RWPE1 (cell line): Measurements from ENCODE around the gene DSG1.
A peak's percentile ranks its signal among the peaks of the same experiment; 100 is the strongest.

ENCODE experiments used
- CTCF ChIA-PET: fragments of 350-600 bp; sonication (Branson Sonifier 250); formaldehyde crosslinking; extraction: SDS; loops from one replicate; lab custom pipeline; 2021; lab: Yijun Ruan, JAX
- POLR2A ChIA-PET: fragments of 400-600 bp; formaldehyde crosslinking; extraction: SDS; loops from one replicate; lab custom pipeline; 2020; ENCODE audit warnings: antibody characterized with exemption; ENCODE audit not compliant: low non-redundant PET; lab: Yijun Ruan, JAX
- DNase-seq: peaks from one replicate; pipeline ENCODE4 v3.0.0; 2012; ENCODE audit warnings: low spot score
- H3K27ac ChIP-seq: fragments of 450-650 bp; 2 replicates; pipeline ENCODE4 v1.5.1; 2017
- TF ChIP-seq, protein P1 (sequence below): fragments of 450-650 bp; conservative IDR thresholded peaks from 2 replicates; pipeline ENCODE4 v1.5.1; 2017; ENCODE audit warnings: low read depth, mild to moderate bottlenecking

DSG1 gene

GRCh38 chr18:31297248-31297647 is 20.7 kb upstream of the DSG1 start:
- CTCF ChIA-PET, result no interaction called here
- TF ChIP-seq, protein P1, sequence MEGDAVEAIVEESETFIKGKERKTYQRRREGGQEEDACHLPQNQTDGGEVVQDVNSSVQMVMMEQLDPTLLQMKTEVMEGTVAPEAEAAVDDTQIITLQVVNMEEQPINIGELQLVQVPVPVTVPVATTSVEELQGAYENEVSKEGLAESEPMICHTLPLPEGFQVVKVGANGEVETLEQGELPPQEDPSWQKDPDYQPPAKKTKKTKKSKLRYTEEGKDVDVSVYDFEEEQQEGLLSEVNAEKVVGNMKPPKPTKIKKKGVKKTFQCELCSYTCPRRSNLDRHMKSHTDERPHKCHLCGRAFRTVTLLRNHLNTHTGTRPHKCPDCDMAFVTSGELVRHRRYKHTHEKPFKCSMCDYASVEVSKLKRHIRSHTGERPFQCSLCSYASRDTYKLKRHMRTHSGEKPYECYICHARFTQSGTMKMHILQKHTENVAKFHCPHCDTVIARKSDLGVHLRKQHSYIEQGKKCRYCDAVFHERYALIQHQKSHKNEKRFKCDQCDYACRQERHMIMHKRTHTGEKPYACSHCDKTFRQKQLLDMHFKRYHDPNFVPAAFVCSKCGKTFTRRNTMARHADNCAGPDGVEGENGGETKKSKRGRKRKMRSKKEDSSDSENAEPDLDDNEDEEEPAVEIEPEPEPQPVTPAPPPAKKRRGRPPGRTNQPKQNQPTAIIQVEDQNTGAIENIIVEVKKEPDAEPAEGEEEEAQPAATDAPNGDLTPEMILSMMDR, result no peak

DNA sequence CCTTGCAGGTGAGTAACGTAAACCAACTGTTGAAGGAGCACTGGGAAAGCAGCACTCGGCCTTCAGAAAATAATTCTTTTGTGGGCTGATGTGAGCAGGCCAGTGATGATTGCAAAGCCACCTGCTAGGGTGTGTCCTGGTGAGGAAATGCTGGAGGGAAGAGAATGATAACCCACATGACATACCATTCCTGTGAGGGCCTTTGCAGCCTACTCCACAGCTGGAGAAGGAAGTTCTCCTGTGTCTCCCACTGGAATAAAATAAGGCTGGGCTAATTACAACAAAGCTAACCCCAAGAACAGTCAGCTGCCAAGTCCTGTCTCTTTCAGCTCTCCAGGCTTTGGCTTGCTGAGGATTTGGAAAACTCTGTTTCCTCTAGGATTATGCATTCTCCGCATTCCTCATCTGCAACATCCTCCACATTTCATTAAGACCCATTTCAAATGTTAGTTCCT is 16.7 kb upstream of the DSG1 start:
- POLR2A ChIA-PET, result interaction anchor here (0.6 kb wide), 1 partner anchor 12 kb away, joined by 3 read pairs; no protein-coding TSS in a partner anchor
- CTCF ChIA-PET, result interaction anchor here (0.6 kb wide), 1 partner anchor 76 kb away, joined by 4 read pairs; no protein-coding TSS in a partner anchor
- DNase-seq, result no peak
- TF ChIP-seq, protein P1, result no peak
- H3K27ac ChIP-seq, result no peak overlapping the region; the same call in 1 of the 2 replicates

More at GRCh38 chr18:31297248-31297647, 20.7 kb upstream of the DSG1 start:
- no peak overlapping the region for H3K27ac ChIP-seq
- no peak for DNase-seq
- POLR2A ChIA-PET, result no interaction called here

DNA sequence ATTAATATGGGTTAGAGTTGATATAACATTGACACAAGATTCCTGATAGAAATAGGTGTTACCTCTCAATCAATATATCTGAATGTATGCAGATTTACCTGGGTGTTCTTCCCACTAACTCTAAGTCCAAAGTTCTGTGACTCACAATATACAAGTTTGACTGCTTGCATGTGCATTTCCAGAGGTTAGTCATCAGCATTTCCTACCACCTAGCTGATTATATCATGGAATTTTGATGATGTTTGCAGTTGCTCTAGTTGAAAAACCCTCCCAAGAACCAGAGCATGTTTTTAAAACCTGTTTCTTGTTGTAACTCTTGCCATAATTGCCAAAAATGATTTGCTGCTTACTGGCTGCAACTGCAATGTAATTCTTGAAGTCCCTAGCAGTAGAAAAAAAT is 15.0 kb upstream of the DSG1 start:
- TF ChIP-seq, protein P1, result no peak
- no peak overlapping the region for H3K27ac ChIP-seq
- ChIA-PET POLR2A (no interaction called here), CTCF (interaction anchor here (0.7 kb wide), 1 partner anchor 769 kb away, joined by 5 read pairs; no protein-coding TSS in a partner anchor)
- peak; percentile 68 for DNase-seq

DNA sequence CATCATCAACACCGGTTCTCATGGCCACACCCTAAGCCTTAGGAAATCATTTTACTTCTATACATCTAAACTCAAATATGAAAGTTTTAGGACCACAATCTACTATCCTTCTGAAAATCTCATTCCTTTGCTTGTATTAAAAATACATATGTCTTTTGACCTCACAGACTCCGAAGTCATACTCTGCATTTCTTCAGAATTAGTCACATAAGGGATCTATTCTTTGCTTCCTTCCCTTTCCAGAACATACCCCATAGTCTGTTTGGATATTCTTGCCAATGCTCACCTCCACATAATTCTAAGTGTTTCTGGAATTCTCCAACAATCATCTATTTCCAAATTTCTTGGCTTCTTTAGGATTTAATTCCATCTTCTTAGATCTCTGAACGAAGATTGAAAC is 14.2 kb upstream of the DSG1 start:
- CTCF ChIA-PET, result no interaction called here
- no peak for DNase-seq
- POLR2A ChIA-PET, result no interaction called here
- TF ChIP-seq, protein P1, result no peak
- H3K27ac ChIP-seq, result no peak overlapping the region

- no peak for DNase-seq
- no peak overlapping the region for H3K27ac ChIP-seq
- ChIA-PET POLR2A (no interaction called here), CTCF (interaction anchor here (0.7 kb wide), 1 partner anchor 211 kb away, joined by 4 read pairs; no protein-coding TSS in a partner anchor)
- TF ChIP-seq, protein P1, result no peak
Measured at GRCh38 chr18:31309115-31309514, 8.8 kb upstream of the DSG1 start.

- ChIA-PET POLR2A (no interaction called here), CTCF (no interaction called here)
- TF ChIP-seq, protein P1, result no peak
- no peak overlapping the region for H3K27ac ChIP-seq
- no peak for DNase-seq
Measured at GRCh38 chr18:31316974-31317373, 986 bp upstream of the DSG1 start.
